ENCODE measurements around the gene HSF2.

- TF ChIP-seq CTCF (IDR thresholded peaks at IDR 0.05) = no peak
- no peak for TF ChIP-seq POLR2A (IDR thresholded peaks at IDR 0.05)
- TF ChIP-seq EP300 (IDR thresholded peaks at IDR 0.05) = no peak
These were observed 33.6 kb upstream of the HSF2 start for GRCh38 chr6:122365775-122366403.

Measured in ovary (tissue), 3 donors.